HG03095 (cell line): ENCODE measurements around the gene ADPRHL1.

Experiments
- ATAC-seq: cut with Tn5 transposase; IDR thresholded peaks from one replicate; pipeline ENCODE4 v1.9.1; 2021; ENCODE audit warnings: moderate library complexity; ENCODE audit not compliant: unreplicated experiment

Gene ADPRHL1

DNA sequence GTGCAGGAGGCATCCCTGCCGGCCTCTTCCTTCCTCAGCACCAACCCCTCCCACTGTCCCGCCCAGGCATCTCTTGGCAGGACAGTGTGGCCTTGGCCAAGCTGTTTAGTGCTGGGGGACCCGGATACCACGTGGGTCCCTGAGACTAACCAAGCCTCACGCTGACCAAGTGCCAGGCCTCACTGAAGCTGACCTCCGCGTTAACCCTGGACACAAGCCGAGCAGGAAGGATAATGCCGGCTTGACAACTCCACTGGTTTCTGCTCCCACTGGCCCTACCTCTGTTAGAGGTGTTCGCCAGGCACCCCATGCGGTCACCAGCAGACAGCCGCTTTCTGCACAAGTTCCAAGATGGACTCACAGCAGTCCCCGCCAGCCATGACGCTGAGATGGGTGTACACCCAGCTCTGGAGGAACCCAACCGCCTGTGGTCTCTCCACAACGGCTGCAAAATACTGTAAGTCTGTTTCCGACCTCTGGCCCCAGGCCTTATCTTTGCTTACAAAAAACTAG, 101.7 kb downstream of the ADPRHL1 start:
- ATAC-seq: no peak

DNA sequence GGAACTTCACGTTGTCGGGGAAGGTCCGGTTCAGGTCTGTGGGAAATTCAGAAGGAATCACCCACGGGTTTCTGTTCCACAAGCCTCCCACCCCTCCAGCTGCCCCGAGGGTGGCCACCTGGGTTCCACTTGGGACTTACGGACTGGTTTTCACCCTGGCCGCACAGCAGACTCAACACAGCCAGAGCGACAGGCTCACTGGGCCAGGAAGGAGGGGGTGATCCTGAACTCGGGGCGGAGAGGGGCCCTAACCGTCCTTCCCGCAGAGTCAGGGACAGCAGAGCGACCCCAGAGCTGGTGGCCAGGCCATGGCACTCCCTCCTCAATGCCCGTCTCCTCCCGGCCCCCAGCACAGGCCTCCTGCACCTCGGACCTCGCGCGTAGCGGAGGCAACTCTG, 102.4 kb downstream of the ADPRHL1 start:
- no peak for ATAC-seq

DNA sequence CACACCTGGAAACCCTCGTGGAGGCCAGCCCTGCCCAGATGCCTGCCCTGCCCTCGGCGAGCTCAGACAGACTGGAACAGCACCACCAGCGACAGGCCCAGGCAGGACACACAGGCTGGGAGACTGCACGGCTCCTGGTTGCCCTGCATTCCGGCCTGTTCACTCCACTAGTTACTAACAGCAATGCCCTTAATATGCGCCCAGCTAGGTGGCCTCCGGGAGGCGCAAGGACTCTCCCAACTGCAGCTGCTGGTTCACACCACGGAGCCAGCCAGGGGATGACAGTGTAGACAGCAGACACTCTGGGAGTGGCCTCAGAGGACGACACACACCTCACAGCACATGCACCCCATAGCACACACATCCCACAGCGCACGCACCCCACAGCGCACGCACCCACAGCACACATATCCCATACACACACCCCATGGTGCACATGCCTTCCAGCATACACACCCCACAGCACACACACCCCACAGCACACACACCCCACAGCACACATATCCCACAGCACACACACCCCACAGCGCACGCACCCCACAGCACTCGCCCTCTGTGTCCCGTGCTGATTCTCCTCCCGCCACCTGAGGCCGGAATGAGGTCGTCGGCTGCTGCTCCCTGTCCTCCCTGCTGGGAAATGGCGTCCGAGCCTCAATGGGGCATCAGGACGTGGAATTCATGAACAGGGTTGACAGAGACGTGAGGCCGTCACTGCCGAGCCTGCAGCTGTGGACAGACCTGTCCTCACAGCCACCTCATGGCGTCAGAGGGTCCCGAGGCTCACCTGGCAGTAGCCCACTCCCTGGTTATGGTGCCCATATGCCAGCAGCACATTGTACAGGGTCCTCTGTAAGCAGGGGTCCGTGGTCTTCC, 103.0 kb downstream of the ADPRHL1 start:
- ATAC-seq: no peak
